GM23338 (cell line): ENCODE measurements around the gene ARPC5. TPM values are rescaled to one million over a fixed set of nuclear protein-coding genes. Genes with fewer than 3 reads are reported as not detected.

Experiments used
- ATAC-seq: fragments of 200-7000 bp; cut with Tn5 transposase; 3 replicates; pipeline ENCODE4 v1.9.1; 2020
- DNase-seq: peaks from one replicate; pipeline ENCODE4 v3.0.0-alpha.2; 2015; ENCODE audit warnings: low spot score
- H2AFZ ChIP-seq: fragments of 200-600 bp; sonication (generic); 2 replicates; pipeline ENCODE4 v1.8.0; 2016; ENCODE audit warnings: antibody characterized with exemption, mild to moderate bottlenecking, moderate library complexity
- H3F3A ChIP-seq: fragments of 200-600 bp; sonication (generic); replicated peaks from 2 replicates; pipeline ENCODE4 v1.8.0; 2017; ENCODE audit warnings: antibody characterized with exemption, mixed run types, low read depth
- H3K27ac ChIP-seq: fragments of 200-600 bp; sonication (generic); 2 replicates; pipeline ENCODE4 v1.6.1; 2016; ENCODE audit warnings: low read depth
- H3K27me3 ChIP-seq: fragments of 200-600 bp; sonication (generic); 2 replicates; pipeline ENCODE4 v1.8.0; 2016; ENCODE audit warnings: mild to moderate bottlenecking, mixed run types, moderate library complexity; ENCODE audit not compliant: insufficient read depth
- H3K36me3 ChIP-seq: fragments of 200-600 bp; sonication (generic); 2 replicates; pipeline ENCODE4 v1.8.0; 2016; ENCODE audit warnings: mild to moderate bottlenecking; ENCODE audit not compliant: insufficient read depth
- H3K4me1 ChIP-seq: fragments of 200-600 bp; sonication (generic); 2 replicates; pipeline ENCODE4 v1.8.0; 2016; ENCODE audit warnings: mild to moderate bottlenecking, moderate library complexity; ENCODE audit not compliant: insufficient read depth
- H3K4me2 ChIP-seq: fragments of 200-600 bp; sonication (generic); 2 replicates; pipeline ENCODE4 v1.7.1; 2017; ENCODE audit warnings: mixed run types
- H3K4me3 ChIP-seq: fragments of 200-600 bp; sonication (generic); 2 replicates; pipeline ENCODE4 v1.6.1; 2016; ENCODE audit warnings: mixed run types
- H3K79me2 ChIP-seq: fragments of 200-600 bp; sonication (generic); replicated peaks from 2 replicates; pipeline ENCODE4 v1.8.0; 2017; ENCODE audit warnings: mild to moderate bottlenecking; ENCODE audit not compliant: insufficient read depth
- H3K9me2 ChIP-seq: fragments of 200-600 bp; sonication (generic); 2 replicates; pipeline ENCODE4 v1.8.0; 2017; ENCODE audit not compliant: insufficient read depth
- H4K20me1 ChIP-seq: fragments of 200-600 bp; sonication (generic); replicated peaks from 2 replicates; pipeline ENCODE4 v1.8.0; 2017; ENCODE audit warnings: mild to moderate bottlenecking; ENCODE audit not compliant: insufficient read depth
- H3K27ac Mint-ChIP-seq: 2 replicates; pipeline ENCODE4 v1.8.0; 2020; ENCODE audit warnings: inconsistent platforms, mild to moderate bottlenecking, moderate library complexity, mixed read lengths
- H3K27me3 Mint-ChIP-seq: 3 replicates; pipeline ENCODE4 v1.8.0; 2022; ENCODE audit warnings: low read depth, mild to moderate bottlenecking, moderate library complexity, mixed read lengths, inconsistent platforms; ENCODE audit not compliant: insufficient read depth, poor library complexity
- H3K36me3 Mint-ChIP-seq: 3 replicates; pipeline ENCODE4 v1.8.0; 2021; ENCODE audit warnings: low read depth, mild to moderate bottlenecking, inconsistent platforms, moderate library complexity, mixed read lengths
- H3K4me1 Mint-ChIP-seq: 3 replicates; pipeline ENCODE4 v1.8.0; 2020; ENCODE audit warnings: mild to moderate bottlenecking, inconsistent platforms, mixed read lengths
- H3K4me3 Mint-ChIP-seq: 3 replicates; pipeline ENCODE4 v1.8.0; 2021; ENCODE audit warnings: moderate library complexity, mild to moderate bottlenecking, inconsistent platforms, mixed read lengths
- H3K9me3 Mint-ChIP-seq: 3 replicates; pipeline ENCODE4 v1.8.0; 2020; ENCODE audit warnings: moderate library complexity, mild to moderate bottlenecking, inconsistent platforms, mixed read lengths
- CTCF ChIP-seq, 2 experiments: fragments of 200-600 bp in 1 of 2; sonication (generic) in 1 of 2; conservative IDR thresholded peaks; 2 replicates each; pipeline versions ENCODE4 v1.5.1 to v1.6.1; 2016 to 2017; ENCODE audit warnings: antibody characterized with exemption in 2 of 2, low read depth in 2 of 2, mild to moderate bottlenecking in 2 of 2, moderate library complexity in 1 of 2
- ZNF114 ChIP-seq: fragments of 250-450 bp; sonication (Bioruptor Pico); IDR thresholded peaks from 2 replicates; pipeline ENCODE4 v1.5.0; 2020; ENCODE audit warnings: mild to moderate bottlenecking, moderate library complexity
- ZNF331 ChIP-seq: fragments of 250-450 bp; sonication (Bioruptor Pico); IDR thresholded peaks from 2 replicates; pipeline ENCODE4 v1.5.0; 2020; ENCODE audit warnings: low read depth, mild to moderate bottlenecking, moderate library complexity
- ZNF462 ChIP-seq: fragments of 250-450 bp; sonication (Bioruptor Pico); IDR thresholded peaks from 2 replicates; pipeline ENCODE4 v1.5.0; 2020; ENCODE audit warnings: mild to moderate bottlenecking, moderate library complexity
- polyA plus RNA-seq: library from polyadenylated mRNA; unstranded; fragments of >200 nt; fragmentation: Nextera tagmentation; extraction: Ambion mirVana; gene quantifications from 2 replicates; pipeline ENCODE4 v1.2.1, GENCODE V29; 2016
- total RNA-seq: library from RNA; depleted of rRNA; stranded (reverse); fragments of >200 nt; shearing (Covaris generic); gene quantifications from 2 replicates; pipeline ENCODE4 v1.2.3, GENCODE V29; 2014

ARPC5 gene
- total and polyA plus RNA-seq, 2 experiments from 2014 or later = 75.4 to 98.9 TPM

GRCh38 chr1:183655562-183656075 is 20.0 kb upstream of the ARPC5 start:
- no peak overlapping the region for H3K4me3 ChIP-seq

More at GRCh38 chr1:183655562-183656075, 20.0 kb upstream of the ARPC5 start:
- no peak overlapping the region for H3K27ac ChIP-seq
- H3K36me3 Mint-ChIP-seq = peaks cover 3% of the 10 kb centered on the region; the same call in 1 of the 3 replicates
- no peaks in the 10 kb centered on the region for H3K27me3 Mint-ChIP-seq
- peaks cover 5% of the 10 kb centered on the region; the same call in 1 of the 3 replicates for H3K9me3 Mint-ChIP-seq
- no peaks in the 10 kb centered on the region for H3K4me1 ChIP-seq
- no peaks in the 10 kb centered on the region for H3K9me2 ChIP-seq
- H3K4me3 Mint-ChIP-seq = no peak overlapping the region
- TF ChIP-seq ZNF331 (CRISPR knock-in tag) (no peak), ZNF114 (CRISPR knock-in tag) (peak; percentile 50; the same call in 1 of the 2 replicates), CTCF (conservative IDR thresholded peaks at IDR 0.05; ENCODE audit: low read depth in 2 of 2) (peak; percentile 89 to 94), ZNF462 (CRISPR knock-in tag) (no peak)
- no peak overlapping the region for H3K4me2 ChIP-seq
- no peak overlapping the region for H3K27ac Mint-ChIP-seq
- H3F3A ChIP-seq = no peaks in the 10 kb centered on the region
- no peaks in the 10 kb centered on the region for H4K20me1 ChIP-seq
- no peaks in the 10 kb centered on the region for H3K36me3 ChIP-seq
- no peaks in the 10 kb centered on the region for H3K79me2 ChIP-seq
- no peaks in the 10 kb centered on the region for H3K27me3 ChIP-seq
- no peak overlapping the region for H2AFZ ChIP-seq
- H3K4me1 Mint-ChIP-seq = peaks cover 6% of the 10 kb centered on the region; the same call in 2 of the 3 replicates
- ATAC-seq (peak; percentile 90), DNase-seq (peak; percentile 92)
